ENCODE data around the gene AGGF1.

Gene AGGF1

DNA sequence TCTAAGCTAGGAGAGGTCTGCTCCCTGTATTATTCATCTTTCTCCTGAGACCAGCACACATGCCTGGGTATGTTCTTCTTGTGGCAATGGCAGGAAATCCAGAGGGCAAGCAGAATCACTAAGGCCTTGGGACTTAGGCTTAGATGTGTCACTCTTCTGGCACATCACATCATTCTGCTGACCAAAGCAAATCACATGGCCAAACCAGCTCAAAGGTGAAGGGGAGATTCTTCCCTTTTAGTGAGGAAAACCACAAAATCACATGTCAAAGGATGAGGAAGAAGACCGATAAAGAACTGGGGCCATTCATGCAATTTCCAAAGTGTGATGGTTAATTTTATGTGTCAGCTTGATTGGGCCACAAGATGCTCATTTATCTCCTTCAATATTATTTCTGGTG lies 5.7 kb upstream of the AGGF1 start:
- no peak for TF ChIP-seq CTCF (IDR thresholded peaks at IDR 0.05; ENCODE audit: borderline replicate concordance, control extremely low read depth, extremely low read depth, insufficient read depth, missing control alignments)
- no peak for DNase-seq (ENCODE audit: low spot score)
- in situ Hi-C loops (cut with MboI; ENCODE audit: low sequenced_read_pairs, unreplicated experiment) = no loop called here

DNA sequence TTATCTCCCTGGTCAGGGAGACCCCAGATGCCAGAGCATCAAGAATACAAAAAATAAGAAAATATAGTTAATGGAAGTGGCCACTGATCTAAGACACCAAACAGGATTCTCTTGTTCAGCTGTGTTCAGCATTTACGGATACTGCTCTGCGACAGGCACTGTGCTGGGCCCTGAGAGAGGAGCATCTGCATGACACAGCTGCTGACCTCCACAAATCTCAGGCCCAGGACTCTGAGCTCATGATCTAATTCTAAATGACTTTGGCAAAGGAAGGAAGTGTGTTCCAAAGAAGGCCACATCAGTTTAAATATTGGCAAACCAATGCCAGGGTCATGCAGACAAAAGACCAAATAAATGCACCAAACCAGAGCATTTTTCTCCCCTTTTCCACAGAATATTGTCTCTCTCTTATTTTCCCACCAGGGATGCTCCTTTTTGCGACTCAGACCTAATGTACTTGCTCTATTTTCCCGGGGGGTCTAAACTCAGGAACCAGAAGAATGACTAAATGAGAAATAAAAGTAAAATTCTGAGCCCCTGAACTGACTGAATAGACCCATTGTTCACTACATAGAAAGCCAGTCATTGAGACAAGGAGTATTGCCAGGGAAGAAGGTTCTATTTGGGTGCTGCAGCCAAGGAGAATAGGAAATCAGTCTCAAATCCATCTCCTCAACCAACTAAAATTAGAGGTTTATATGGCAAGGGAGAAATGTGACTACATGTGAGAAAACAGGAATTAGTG lies 1.4 kb upstream of the AGGF1 start:
- no peak for DNase-seq (ENCODE audit: low spot score)
- no peak for TF ChIP-seq CTCF (IDR thresholded peaks at IDR 0.05; ENCODE audit: borderline replicate concordance, control extremely low read depth, extremely low read depth, insufficient read depth, missing control alignments)

DNA sequence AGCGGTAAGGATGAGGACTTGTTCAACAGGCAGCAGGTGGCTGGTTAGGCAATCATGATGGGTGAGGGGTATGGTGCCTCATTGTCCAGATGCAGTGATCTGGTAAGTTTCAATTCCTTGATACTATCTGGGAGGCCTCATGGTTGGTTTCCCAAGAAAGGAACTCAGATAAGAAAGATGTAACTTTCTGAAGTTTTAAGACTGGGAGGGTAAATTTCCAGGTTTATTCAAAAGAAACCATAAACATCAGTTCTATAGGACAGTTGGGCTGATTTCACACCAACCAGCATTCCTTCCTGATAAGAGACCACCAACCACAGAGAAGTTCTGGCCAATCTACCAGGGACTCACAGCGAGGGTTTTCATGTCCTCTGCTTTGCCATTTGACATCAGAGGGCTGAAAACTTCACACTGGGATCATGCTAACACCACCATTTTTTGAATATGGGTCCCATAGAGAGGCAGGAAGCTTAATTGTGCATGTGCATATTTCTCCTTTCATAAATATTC lies 773 bp upstream of the AGGF1 start:
- DNase-seq (ENCODE audit: low spot score) = no peak
- in situ Hi-C loops (cut with MboI; ENCODE audit: low sequenced_read_pairs, unreplicated experiment) = no loop called here
- no peak for TF ChIP-seq CTCF (IDR thresholded peaks at IDR 0.05; ENCODE audit: borderline replicate concordance, control extremely low read depth, extremely low read depth, insufficient read depth, missing control alignments)

More for the DNA sequence above, 1.4 kb upstream of the AGGF1 start:
- in situ Hi-C loops (cut with MboI; ENCODE audit: low sequenced_read_pairs, unreplicated experiment) = no loop called here

DNA sequence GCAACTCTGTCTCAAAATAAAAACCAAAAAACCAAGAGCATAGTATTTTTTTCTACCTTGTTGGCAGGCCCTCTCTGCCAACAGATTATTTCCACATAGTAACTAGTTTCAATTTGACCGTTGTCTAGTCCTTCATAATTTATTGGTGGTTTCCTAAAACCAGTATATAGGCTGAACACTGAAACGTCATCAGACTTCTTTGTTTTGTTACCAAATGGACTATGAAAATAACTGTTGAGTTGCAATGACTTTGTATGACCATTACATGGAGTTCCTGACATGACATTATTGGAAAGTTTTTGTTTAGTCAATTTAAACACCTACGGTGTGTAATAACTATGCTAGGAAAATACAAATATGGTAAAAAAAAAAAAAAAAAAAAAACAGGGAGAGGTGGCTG lies 1.7 kb downstream of the AGGF1 start:
- TF ChIP-seq CTCF (IDR thresholded peaks at IDR 0.05; ENCODE audit: borderline replicate concordance, control extremely low read depth, extremely low read depth, insufficient read depth, missing control alignments) = no peak
- in situ Hi-C loops (cut with MboI; ENCODE audit: low sequenced_read_pairs, unreplicated experiment) = no loop called here
- DNase-seq (ENCODE audit: low spot score) = peak; percentile 9

- no peak for TF ChIP-seq CTCF (IDR thresholded peaks at IDR 0.05; ENCODE audit: borderline replicate concordance, control extremely low read depth, extremely low read depth, insufficient read depth, missing control alignments)
- DNase-seq (ENCODE audit: low spot score) = no peak
- in situ Hi-C loops (cut with MboI; ENCODE audit: low sequenced_read_pairs, unreplicated experiment) = no loop called here
Observed at GRCh38 chr5:77032635-77033034, 2.4 kb downstream of the AGGF1 start.

- no peak for DNase-seq (ENCODE audit: low spot score)
- in situ Hi-C loops (cut with MboI; ENCODE audit: low sequenced_read_pairs, unreplicated experiment) = no loop called here
- TF ChIP-seq CTCF (IDR thresholded peaks at IDR 0.05; ENCODE audit: borderline replicate concordance, control extremely low read depth, extremely low read depth, insufficient read depth, missing control alignments) = no peak
Observed at GRCh38 chr5:77033338-77033737, 3.1 kb downstream of the AGGF1 start.
